ENCODE measurements around the gene TMUB1. TPM values are rescaled to one million over a fixed set of nuclear protein-coding genes. Genes with fewer than 3 reads are reported as not detected.

TMUB1 gene
- total and polyA plus RNA-seq, 9 of the 15 experiments (the other 6 are each of a cell fraction or from before 2014, with no cell fraction given): 0.14 to 241 (median 74.1) TPM

DNA sequence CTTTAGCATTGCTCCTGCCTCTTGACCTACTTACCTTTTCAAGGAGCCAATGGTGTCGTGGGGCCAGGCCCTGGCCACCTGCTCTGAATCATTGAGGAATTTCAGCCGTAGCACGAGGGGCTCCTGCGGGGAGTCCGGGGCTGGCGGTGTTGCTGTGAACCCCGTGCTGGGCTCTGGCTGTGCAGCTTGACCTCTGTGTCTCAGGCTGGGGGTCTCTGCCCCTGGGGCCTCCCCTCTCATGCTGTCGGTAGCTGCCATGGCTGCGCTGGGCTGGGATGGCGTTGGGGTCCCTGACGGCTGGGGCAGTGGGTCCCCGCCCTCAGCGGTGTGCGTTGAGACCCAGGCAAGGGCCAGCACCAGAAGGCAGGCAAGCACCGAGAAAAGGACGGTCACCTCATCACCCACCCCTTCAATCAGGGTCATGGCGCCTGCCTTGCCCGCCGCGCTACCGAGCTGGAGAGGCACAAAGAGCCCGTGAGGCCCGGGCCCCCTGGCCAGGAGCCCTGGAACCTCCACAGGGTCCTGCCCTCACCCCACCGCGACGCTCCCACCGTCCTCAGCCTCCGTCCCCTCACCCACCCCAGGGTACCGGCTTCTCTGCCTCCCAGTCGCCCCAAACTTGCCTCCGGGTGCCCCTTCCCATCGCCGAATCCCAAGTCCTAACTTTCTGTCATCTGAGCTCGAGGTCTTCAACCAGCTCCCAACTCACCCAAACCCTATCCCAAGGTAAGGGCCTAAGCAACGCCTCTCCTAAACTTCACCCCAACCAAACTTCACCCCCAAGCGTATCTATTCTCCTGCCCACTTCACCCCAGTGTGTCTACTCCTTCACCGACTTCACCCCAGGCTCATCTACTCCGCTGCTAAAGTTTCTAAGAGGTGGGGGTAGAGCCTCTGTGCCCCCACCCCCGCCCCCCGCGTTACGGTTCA, 887 bp downstream of the TMUB1 start (continued):
- TF ChIP-seq, protein P1, sequence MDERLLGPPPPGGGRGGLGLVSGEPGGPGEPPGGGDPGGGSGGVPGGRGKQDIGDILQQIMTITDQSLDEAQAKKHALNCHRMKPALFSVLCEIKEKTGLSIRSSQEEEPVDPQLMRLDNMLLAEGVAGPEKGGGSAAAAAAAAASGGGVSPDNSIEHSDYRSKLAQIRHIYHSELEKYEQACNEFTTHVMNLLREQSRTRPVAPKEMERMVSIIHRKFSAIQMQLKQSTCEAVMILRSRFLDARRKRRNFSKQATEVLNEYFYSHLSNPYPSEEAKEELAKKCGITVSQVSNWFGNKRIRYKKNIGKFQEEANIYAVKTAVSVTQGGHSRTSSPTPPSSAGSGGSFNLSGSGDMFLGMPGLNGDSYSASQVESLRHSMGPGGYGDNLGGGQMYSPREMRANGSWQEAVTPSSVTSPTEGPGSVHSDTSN (CRISPR knock-in tag; IDR thresholded peaks at IDR 0.05; ENCODE audit: low read depth): no peak
- TF ChIP-seq, protein P1 (tag; conservative IDR thresholded peaks at IDR 0.05; ENCODE audit: low read depth): no peak
- TF ChIP-seq, protein P2, sequence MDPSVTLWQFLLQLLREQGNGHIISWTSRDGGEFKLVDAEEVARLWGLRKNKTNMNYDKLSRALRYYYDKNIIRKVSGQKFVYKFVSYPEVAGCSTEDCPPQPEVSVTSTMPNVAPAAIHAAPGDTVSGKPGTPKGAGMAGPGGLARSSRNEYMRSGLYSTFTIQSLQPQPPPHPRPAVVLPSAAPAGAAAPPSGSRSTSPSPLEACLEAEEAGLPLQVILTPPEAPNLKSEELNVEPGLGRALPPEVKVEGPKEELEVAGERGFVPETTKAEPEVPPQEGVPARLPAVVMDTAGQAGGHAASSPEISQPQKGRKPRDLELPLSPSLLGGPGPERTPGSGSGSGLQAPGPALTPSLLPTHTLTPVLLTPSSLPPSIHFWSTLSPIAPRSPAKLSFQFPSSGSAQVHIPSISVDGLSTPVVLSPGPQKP (CRISPR knock-in tag; IDR thresholded peaks at IDR 0.05): no peak
- TF ChIP-seq, protein P3, sequence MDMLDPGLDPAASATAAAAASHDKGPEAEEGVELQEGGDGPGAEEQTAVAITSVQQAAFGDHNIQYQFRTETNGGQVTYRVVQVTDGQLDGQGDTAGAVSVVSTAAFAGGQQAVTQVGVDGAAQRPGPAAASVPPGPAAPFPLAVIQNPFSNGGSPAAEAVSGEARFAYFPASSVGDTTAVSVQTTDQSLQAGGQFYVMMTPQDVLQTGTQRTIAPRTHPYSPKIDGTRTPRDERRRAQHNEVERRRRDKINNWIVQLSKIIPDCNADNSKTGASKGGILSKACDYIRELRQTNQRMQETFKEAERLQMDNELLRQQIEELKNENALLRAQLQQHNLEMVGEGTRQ (CRISPR knock-in tag; IDR thresholded peaks at IDR 0.05): no peak
- TF ChIP-seq TCF7L2 (IDR thresholded peaks at IDR 0.05; ENCODE audit: low read depth, low read length): no peak
- peak; percentile 22 for TF ChIP-seq ASH1L (IDR thresholded peaks at IDR 0.05; ENCODE audit: borderline replicate concordance, low read depth, partially characterized antibody)
- TF ChIP-seq ZNF12 (CRISPR knock-in tag; IDR thresholded peaks at IDR 0.05): no peak
- TF ChIP-seq MEIS2 (IDR thresholded peaks at IDR 0.05; ENCODE audit: partially characterized antibody): no peak
- TF ChIP-seq ZNF695 (CRISPR knock-in tag; IDR thresholded peaks at IDR 0.05): no peak
- TF ChIP-seq, protein P4, sequence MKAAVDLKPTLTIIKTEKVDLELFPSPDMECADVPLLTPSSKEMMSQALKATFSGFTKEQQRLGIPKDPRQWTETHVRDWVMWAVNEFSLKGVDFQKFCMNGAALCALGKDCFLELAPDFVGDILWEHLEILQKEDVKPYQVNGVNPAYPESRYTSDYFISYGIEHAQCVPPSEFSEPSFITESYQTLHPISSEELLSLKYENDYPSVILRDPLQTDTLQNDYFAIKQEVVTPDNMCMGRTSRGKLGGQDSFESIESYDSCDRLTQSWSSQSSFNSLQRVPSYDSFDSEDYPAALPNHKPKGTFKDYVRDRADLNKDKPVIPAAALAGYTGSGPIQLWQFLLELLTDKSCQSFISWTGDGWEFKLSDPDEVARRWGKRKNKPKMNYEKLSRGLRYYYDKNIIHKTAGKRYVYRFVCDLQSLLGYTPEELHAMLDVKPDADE (conservative IDR thresholded peaks at IDR 0.05; ENCODE audit: control insufficient read depth, low read depth, low read length): 0 out of 2 replicates have a peak, but pooled peaks have one; percentile 20
- TF ChIP-seq YBX1 (IDR thresholded peaks at IDR 0.05): no peak
- no peak for TF ChIP-seq DMBX1 (CRISPR knock-in tag; IDR thresholded peaks at IDR 0.05; ENCODE audit: borderline replicate concordance)
- peak; percentile 46; the same call in 1 of the 2 replicates for TF ChIP-seq TOE1 (IDR thresholded peaks at IDR 0.05; ENCODE audit: borderline replicate concordance)
- TF ChIP-seq TOE1 (CRISPR knock-in tag; IDR thresholded peaks at IDR 0.05; ENCODE audit: borderline replicate concordance, low read depth): no peak
- no peak for TF ChIP-seq STAG1 (CRISPR knock-in tag; IDR thresholded peaks at IDR 0.05; ENCODE audit: borderline replicate concordance)
- TF ChIP-seq, protein P5, sequence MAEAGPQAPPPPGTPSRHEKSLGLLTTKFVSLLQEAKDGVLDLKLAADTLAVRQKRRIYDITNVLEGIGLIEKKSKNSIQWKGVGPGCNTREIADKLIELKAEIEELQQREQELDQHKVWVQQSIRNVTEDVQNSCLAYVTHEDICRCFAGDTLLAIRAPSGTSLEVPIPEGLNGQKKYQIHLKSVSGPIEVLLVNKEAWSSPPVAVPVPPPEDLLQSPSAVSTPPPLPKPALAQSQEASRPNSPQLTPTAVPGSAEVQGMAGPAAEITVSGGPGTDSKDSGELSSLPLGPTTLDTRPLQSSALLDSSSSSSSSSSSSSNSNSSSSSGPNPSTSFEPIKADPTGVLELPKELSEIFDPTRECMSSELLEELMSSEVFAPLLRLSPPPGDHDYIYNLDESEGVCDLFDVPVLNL (CRISPR knock-in tag; IDR thresholded peaks at IDR 0.05; ENCODE audit: low read depth): no peak
- TF ChIP-seq RFX1 (IDR thresholded peaks at IDR 0.05): no peak
- TF ChIP-seq ZNF354B (CRISPR knock-in tag; IDR thresholded peaks at IDR 0.05): no peak
- TF ChIP-seq, protein P6, sequence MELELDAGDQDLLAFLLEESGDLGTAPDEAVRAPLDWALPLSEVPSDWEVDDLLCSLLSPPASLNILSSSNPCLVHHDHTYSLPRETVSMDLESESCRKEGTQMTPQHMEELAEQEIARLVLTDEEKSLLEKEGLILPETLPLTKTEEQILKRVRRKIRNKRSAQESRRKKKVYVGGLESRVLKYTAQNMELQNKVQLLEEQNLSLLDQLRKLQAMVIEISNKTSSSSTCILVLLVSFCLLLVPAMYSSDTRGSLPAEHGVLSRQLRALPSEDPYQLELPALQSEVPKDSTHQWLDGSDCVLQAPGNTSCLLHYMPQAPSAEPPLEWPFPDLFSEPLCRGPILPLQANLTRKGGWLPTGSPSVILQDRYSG (tag; conservative IDR thresholded peaks at IDR 0.05; ENCODE audit: low read depth): no peak; the same call in 1 of the 2 replicates

Measured in K562 (cell line).